Neural progenitor cell (in vitro differentiated cells): ENCODE results near the gene RPL3.
"Not testable (repeated sequence)": the region's sequence is repeated elsewhere in the genome, so short reads cannot be mapped to it uniquely, and the experiment has no call there.

Experiments
- EZH2 ChIP-seq: fragments of 200-600 bp; sonication (generic); IDR thresholded peaks from 2 replicates; pipeline ENCODE4 v1.6.1; 2017; ENCODE audit warnings: antibody characterized with exemption, mild to moderate bottlenecking, moderate library complexity
- EZH2phosphoT487 ChIP-seq: fragments of 200-600 bp; sonication (generic); IDR thresholded peaks from 2 replicates; pipeline ENCODE4 v1.6.1; 2017; ENCODE audit warnings: antibody characterized with exemption
- TF ChIP-seq, protein P1 (sequence below): fragments of 200-600 bp; sonication (generic); IDR thresholded peaks from 2 replicates; pipeline ENCODE4 v1.5.1; 2017; ENCODE audit warnings: antibody characterized with exemption, mild to moderate bottlenecking

DNA sequence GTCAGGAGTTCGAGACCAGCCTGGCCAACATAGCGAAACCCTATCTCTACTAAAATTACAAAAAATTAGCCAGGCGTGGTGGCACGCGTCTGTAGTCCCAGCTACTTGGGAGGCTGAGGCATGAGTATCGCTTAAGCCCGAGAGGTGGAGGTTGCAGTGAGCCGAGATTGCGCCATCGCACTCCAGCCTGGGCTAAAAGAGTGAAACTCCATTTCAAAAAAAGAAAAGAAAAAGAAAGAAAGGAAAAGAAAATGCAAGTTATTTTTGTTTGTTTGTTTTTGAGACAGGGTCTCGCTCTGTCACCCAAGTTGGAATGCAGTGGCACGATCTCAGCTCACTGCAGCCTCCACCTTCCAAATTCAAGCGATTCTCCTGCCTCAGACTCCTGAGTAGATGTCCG, 36.4 kb upstream of the RPL3 start:
- TF ChIP-seq, protein P1, sequence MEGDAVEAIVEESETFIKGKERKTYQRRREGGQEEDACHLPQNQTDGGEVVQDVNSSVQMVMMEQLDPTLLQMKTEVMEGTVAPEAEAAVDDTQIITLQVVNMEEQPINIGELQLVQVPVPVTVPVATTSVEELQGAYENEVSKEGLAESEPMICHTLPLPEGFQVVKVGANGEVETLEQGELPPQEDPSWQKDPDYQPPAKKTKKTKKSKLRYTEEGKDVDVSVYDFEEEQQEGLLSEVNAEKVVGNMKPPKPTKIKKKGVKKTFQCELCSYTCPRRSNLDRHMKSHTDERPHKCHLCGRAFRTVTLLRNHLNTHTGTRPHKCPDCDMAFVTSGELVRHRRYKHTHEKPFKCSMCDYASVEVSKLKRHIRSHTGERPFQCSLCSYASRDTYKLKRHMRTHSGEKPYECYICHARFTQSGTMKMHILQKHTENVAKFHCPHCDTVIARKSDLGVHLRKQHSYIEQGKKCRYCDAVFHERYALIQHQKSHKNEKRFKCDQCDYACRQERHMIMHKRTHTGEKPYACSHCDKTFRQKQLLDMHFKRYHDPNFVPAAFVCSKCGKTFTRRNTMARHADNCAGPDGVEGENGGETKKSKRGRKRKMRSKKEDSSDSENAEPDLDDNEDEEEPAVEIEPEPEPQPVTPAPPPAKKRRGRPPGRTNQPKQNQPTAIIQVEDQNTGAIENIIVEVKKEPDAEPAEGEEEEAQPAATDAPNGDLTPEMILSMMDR: not testable (repeated sequence)
- not testable (repeated sequence) for TF ChIP-seq EZH2, EZH2phosphoT487
